ENCODE measurements around the gene C1QA. TPM values are rescaled to one million over a fixed set of nuclear protein-coding genes. Genes with fewer than 3 reads are reported as not detected.

C1QA gene
- total RNA-seq, 3 donors from 2014 or later (not counting 1 experiment from before 2014, with no cell fraction given), result 0.43 to 3.9 TPM; not detected in 1

DNA sequence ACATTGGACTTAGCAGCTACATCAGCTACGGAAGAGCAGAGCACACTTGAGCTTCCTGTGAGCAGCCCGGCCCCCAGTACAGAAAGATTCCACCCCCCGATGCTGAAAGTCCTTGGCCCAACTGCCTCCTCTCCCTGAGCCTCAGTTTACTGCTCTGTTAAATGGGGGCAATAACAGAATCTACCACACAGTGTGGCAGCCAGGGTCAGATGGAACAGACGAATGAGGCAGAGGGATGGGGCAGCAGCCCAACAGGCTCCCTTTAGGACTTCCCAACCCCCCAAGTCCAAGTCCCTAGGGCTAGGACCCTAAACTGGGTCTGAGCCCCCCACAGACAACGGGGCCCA, 22.9 kb upstream of the C1QA start:
- no peaks in the 10 kb centered on the region for H3K27me3 ChIP-seq (ENCODE audit: control insufficient read depth, insufficient read depth, low read length)
- TF ChIP-seq, protein P1, sequence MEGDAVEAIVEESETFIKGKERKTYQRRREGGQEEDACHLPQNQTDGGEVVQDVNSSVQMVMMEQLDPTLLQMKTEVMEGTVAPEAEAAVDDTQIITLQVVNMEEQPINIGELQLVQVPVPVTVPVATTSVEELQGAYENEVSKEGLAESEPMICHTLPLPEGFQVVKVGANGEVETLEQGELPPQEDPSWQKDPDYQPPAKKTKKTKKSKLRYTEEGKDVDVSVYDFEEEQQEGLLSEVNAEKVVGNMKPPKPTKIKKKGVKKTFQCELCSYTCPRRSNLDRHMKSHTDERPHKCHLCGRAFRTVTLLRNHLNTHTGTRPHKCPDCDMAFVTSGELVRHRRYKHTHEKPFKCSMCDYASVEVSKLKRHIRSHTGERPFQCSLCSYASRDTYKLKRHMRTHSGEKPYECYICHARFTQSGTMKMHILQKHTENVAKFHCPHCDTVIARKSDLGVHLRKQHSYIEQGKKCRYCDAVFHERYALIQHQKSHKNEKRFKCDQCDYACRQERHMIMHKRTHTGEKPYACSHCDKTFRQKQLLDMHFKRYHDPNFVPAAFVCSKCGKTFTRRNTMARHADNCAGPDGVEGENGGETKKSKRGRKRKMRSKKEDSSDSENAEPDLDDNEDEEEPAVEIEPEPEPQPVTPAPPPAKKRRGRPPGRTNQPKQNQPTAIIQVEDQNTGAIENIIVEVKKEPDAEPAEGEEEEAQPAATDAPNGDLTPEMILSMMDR (IDR thresholded peaks at IDR 0.05), result no peak
- H3K4me1 ChIP-seq (ENCODE audit: control insufficient read depth, insufficient read depth, low read length), result no peaks in the 10 kb centered on the region
- H3K27ac Mint-ChIP-seq, result no peak overlapping the region
- H3K36me3 Mint-ChIP-seq, result no peaks in the 10 kb centered on the region
- no peaks in the 10 kb centered on the region for H3K4me1 Mint-ChIP-seq
- no peak overlapping the region for H3K4me3 ChIP-seq (ENCODE audit: low read length)
- DNase-seq (no peak), ATAC-seq (no peak)
- intact Hi-C loops (cut with micrococcal nuclease), result no loop called here
- H3K4me3 Mint-ChIP-seq, result no peak overlapping the region
- H3K9me3 ChIP-seq (ENCODE audit: control insufficient read depth, insufficient read depth, low read length), result no peaks in the 10 kb centered on the region
- no peaks in the 10 kb centered on the region for H3K9me3 Mint-ChIP-seq
- H3K27ac ChIP-seq (ENCODE audit: low read length), result no peak overlapping the region
- WGBS (ENCODE audit: insufficient coverage), result 73% methylated on average over 5 of the region's 5 CpGs
- H3K27me3 Mint-ChIP-seq (ENCODE audit: low read depth in 2 of 2), result peaks cover 21 to 28% of the 10 kb centered on the region in 2 donors
- H3K36me3 ChIP-seq (ENCODE audit: control insufficient read depth, insufficient read depth, low read length), result no peaks in the 10 kb centered on the region

DNA sequence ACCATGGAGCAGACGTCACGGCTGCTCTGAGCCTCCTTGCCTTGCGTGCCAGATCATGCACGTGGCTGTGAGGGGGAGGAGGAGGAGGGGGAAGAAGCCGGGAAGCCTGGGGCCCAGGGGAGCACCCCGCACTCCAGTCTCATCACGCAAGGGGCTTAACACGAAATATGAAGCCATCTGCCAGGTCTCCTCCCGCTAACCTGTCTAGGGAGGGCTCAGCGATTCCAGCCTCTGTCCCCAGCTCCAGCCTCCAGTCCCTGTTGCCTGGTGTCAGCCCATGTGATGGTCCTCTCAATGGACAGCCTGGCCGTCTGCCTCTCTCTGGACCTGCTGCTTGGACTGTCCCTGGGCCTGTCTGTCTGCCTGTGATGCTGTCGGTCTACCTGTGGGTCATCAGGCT, 22.5 kb upstream of the C1QA start:
- Histone ChIP-seq H3K4me3 (ENCODE audit: low read length) (no peak overlapping the region), H3K4me1 (ENCODE audit: control insufficient read depth, insufficient read depth, low read length) (no peaks in the 10 kb centered on the region), H3K9me3 (ENCODE audit: control insufficient read depth, insufficient read depth, low read length) (no peaks in the 10 kb centered on the region), H3K27ac (ENCODE audit: low read length) (no peak overlapping the region), H3K27me3 (ENCODE audit: control insufficient read depth, insufficient read depth, low read length) (no peaks in the 10 kb centered on the region), H3K36me3 (ENCODE audit: control insufficient read depth, insufficient read depth, low read length) (no peaks in the 10 kb centered on the region)
- H3K9me3 Mint-ChIP-seq, result no peaks in the 10 kb centered on the region
- WGBS (ENCODE audit: insufficient coverage), result 57% methylated on average over 12 of the region's 12 CpGs
- DNase-seq, result no peak
- H3K4me1 Mint-ChIP-seq, result no peaks in the 10 kb centered on the region
- no peak overlapping the region for H3K27ac Mint-ChIP-seq
- intact Hi-C loops (cut with micrococcal nuclease), result no loop called here
- TF ChIP-seq, protein P1 (IDR thresholded peaks at IDR 0.05), result no peak
- H3K36me3 Mint-ChIP-seq, result no peaks in the 10 kb centered on the region
- no peak for ATAC-seq
- H3K4me3 Mint-ChIP-seq, result no peak overlapping the region
- H3K27me3 Mint-ChIP-seq (ENCODE audit: low read depth in 2 of 2), result peaks cover 19 to 24% of the 10 kb centered on the region in 2 donors

DNA sequence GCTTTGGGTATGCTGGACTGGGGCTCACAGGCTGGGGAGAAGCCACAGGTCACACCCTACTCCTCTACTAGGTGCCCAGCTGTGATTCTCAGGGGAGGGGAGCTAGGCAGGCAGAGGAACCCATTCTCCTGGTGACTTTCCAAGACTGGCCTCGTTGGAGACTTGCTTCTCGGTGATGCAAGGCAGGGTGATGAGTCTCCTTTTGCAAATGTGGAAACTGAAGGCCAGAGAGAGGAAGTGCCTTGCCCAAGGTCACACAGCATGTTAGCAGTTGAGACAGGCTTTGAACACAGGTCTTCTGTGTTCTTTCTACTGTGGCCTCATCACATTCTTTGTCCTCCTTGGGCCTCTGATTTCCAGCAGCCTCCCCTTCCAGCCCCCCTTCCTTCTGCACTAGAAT, 20.5 kb upstream of the C1QA start:
- 86% methylated on average over 2 of the region's 2 CpGs for WGBS (ENCODE audit: insufficient coverage)
- Histone ChIP-seq H3K4me3 (ENCODE audit: low read length) (no peak overlapping the region), H3K9me3 (ENCODE audit: control insufficient read depth, insufficient read depth, low read length) (no peaks in the 10 kb centered on the region), H3K36me3 (ENCODE audit: control insufficient read depth, insufficient read depth, low read length) (no peaks in the 10 kb centered on the region), H3K27ac (ENCODE audit: low read length) (no peak overlapping the region), H3K27me3 (ENCODE audit: control insufficient read depth, insufficient read depth, low read length) (no peaks in the 10 kb centered on the region), H3K4me1 (ENCODE audit: control insufficient read depth, insufficient read depth, low read length) (no peaks in the 10 kb centered on the region)
- no peak for DNase-seq
- intact Hi-C loops (cut with micrococcal nuclease), result no loop called here
- Mint-ChIP-seq H3K27me3 (ENCODE audit: low read depth in 2 of 2) (peaks cover 14% of the 10 kb centered on the region in 2 donors), H3K27ac (no peak overlapping the region), H3K4me1 (no peaks in the 10 kb centered on the region), H3K9me3 (no peaks in the 10 kb centered on the region), H3K36me3 (no peaks in the 10 kb centered on the region), H3K4me3 (no peak overlapping the region)
- no peak for ATAC-seq
- TF ChIP-seq, protein P1 (IDR thresholded peaks at IDR 0.05), result no peak

DNA sequence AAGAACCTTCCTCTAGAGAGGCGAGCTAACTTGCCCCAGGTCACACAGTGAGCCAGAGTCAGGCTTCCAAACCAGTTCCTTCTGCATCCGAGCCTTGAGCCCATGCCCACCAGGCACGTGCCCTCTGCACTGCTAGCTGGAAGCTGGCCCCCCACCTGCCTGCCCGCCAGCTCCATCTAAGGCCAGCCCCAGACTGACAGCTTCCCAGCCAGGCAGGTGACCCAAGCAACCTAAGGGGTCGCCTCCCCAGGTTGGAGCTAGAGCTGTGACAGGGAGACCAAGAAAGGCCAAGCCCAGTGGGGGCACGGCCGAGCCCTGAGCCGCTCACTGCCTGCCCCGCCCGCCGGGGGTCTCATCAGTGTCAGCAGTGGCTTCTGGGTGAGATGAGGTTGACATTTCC, 19.9 kb upstream of the C1QA start:
- Histone ChIP-seq H3K36me3 (ENCODE audit: control insufficient read depth, insufficient read depth, low read length) (no peaks in the 10 kb centered on the region), H3K9me3 (ENCODE audit: control insufficient read depth, insufficient read depth, low read length) (no peaks in the 10 kb centered on the region), H3K4me3 (ENCODE audit: low read length) (no peak overlapping the region), H3K27me3 (ENCODE audit: control insufficient read depth, insufficient read depth, low read length) (no peaks in the 10 kb centered on the region), H3K27ac (ENCODE audit: low read length) (no peak overlapping the region), H3K4me1 (ENCODE audit: control insufficient read depth, insufficient read depth, low read length) (no peaks in the 10 kb centered on the region)
- no peak for DNase-seq
- intact Hi-C loops (cut with micrococcal nuclease), result no loop called here
- no peaks in the 10 kb centered on the region for H3K9me3 Mint-ChIP-seq
- H3K4me3 Mint-ChIP-seq, result no peak overlapping the region
- H3K27me3 Mint-ChIP-seq (ENCODE audit: low read depth in 2 of 2), result peaks cover 8 to 14% of the 10 kb centered on the region in 2 donors
- no peak for ATAC-seq
- H3K36me3 Mint-ChIP-seq, result no peaks in the 10 kb centered on the region
- no peaks in the 10 kb centered on the region for H3K4me1 Mint-ChIP-seq
- 58% methylated on average over 11 of the region's 11 CpGs for WGBS (ENCODE audit: insufficient coverage)
- TF ChIP-seq, protein P1 (IDR thresholded peaks at IDR 0.05), result no peak
- H3K27ac Mint-ChIP-seq, result no peak overlapping the region

Measured in natural killer cell (primary cell).